ENCODE results near the gene TGM4. TPM values are rescaled to one million over a fixed set of nuclear protein-coding genes. Genes with fewer than 3 reads are reported as not detected.

TGM4 gene
- polyA plus RNA-seq = not detected in 2 replicates

DNA sequence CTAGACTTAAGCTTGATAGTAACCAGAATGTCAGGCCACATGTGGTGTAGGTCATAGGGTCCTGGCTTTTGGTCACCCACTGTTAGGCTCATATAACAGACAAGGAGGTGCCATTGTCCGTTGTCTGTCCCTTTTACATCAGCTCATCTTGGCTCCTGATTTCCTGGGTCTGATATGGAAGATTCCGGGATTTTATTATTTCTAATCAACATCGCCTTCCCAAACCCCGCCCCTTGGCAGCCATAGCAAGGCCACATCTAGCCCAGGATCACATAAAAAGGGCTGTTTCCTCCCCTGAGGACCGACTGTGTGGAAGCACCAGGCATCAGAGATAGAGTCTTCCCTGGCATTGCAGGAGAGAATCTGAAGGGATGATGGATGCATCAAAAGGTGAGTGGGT is at the start of gene TGM4:
Gene TGM4, plus strand, starts transcription at position 301 of the 400 bp plus-strand sequence. Its CDS starts 71 bp downstream, at position 372.

DNA sequence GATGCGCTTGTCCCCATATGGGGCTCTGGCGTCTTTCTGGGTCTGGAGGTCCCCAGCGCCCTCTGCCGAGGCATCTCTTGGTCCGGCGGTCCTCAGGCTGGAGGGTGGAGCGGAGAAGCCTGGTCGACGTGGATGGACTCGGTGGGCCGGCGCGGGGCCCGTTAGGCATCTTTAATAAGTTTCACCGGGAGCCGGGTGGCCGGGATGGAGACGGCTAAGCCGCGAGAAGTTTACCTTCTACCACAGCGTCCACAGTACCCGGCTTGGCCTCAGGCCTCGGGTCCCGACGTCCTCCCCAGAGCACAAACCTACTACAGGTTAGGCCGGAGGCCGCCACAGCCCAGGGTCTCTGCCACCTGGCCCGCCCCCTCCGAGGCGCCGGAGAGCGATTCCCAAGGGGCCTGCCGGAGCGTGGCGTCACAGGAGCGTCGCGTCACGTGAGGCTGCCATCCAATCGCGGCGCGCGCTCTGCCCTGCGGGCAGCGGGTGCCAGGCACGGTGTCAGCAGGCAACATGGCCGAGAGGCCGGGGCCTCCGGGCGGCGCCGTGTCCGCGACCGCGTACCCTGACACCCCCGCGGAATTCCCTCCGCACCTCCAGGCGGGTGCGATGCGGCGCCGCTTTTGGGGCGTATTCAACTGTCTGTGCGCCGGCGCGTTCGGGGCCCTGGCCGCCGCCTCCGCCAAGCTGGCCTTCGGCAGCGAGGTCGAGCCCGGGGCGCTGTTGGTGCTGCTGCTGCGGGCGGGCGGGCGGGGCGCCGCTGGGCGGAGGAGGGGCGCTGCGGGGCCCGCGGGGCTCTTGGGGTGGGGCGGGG is 12.8 kb upstream of the TGM4 start, which contains the start of gene TMEM42:
Gene TMEM42, plus strand, starts transcription at position 501 of the 814 bp plus-strand sequence. Its CDS starts 13 bp downstream, at position 514.

Other genes with a start within 250 kb of the TGM4 start
- 8.0 and 11.2 TPM in 2 replicates for gene ZNF197, start 249.6 kb upstream of the TGM4 start, polyA plus RNA-seq
- gene ZNF35, start 225.9 kb upstream of the TGM4 start, polyA plus RNA-seq = 3.8 and 6.0 TPM in 2 replicates
- gene ZNF502, start 161.9 kb upstream of the TGM4 start, polyA plus RNA-seq = 2.6 and 4.6 TPM in 2 replicates
- gene ZNF501, start 145.0 kb upstream of the TGM4 start, polyA plus RNA-seq = 0.20 and 2.7 TPM in 2 replicates
- 41.8 and 49.7 TPM in 2 replicates for gene KIAA1143, start 113.0 kb upstream of the TGM4 start, polyA plus RNA-seq
- gene KIF15, start 112.8 kb upstream of the TGM4 start, polyA plus RNA-seq = 0.28 and 1.9 TPM in 2 replicates
- 17.5 and 20.8 TPM in 2 replicates for gene TMEM42, start 12.7 kb upstream of the TGM4 start, polyA plus RNA-seq
- 22.7 and 23.4 TPM in 2 replicates for gene ZDHHC3, start 101.6 kb downstream of the TGM4 start, polyA plus RNA-seq
- gene EXOSC7, start 101.6 kb downstream of the TGM4 start, polyA plus RNA-seq = 66.6 and 67.2 TPM in 2 replicates
- gene CLEC3B, start 151.7 kb downstream of the TGM4 start, polyA plus RNA-seq = not detected in 2 replicates

Measured in Purkinje cell (primary cell).